Upper lobe of left lung (tissue), 4 donors: ENCODE data around the gene GOLGA6D.

ENCODE experiments used
- EP300 ChIP-seq, 4 donors: sonication (generic); formaldehyde crosslinking; IDR thresholded peaks; one replicate each; pipeline ENCODE4 v1.5.1; 2017; ENCODE audit warnings: antibody characterized with exemption in 4 of 4, control low read depth in 2 of 4
- POLR2A ChIP-seq, 4 donors: fragments of 450-650 bp; IDR thresholded peaks; one replicate each; pipeline ENCODE4 v1.5.1; 2016 to 2017; ENCODE audit warnings: antibody characterized with exemption in 4 of 4, mild to moderate bottlenecking in 2 of 4
- POLR2AphosphoS5 ChIP-seq, 2 donors: sonication (generic); formaldehyde crosslinking; IDR thresholded peaks; one replicate each; pipeline ENCODE4 v1.5.1; 2017; ENCODE audit warnings: antibody characterized with exemption in 2 of 2
- TF ChIP-seq, protein P1 (sequence below), 6 experiments: fragments of 450-650 bp in 4 of 6; fragments of 200-600 bp in 2 of 6; sonication (generic) in 2 of 6; IDR thresholded peaks; one replicate each; pipeline ENCODE4 v1.5.1; 2016 to 2019; ENCODE audit warnings: antibody characterized with exemption in 6 of 6

DNA sequence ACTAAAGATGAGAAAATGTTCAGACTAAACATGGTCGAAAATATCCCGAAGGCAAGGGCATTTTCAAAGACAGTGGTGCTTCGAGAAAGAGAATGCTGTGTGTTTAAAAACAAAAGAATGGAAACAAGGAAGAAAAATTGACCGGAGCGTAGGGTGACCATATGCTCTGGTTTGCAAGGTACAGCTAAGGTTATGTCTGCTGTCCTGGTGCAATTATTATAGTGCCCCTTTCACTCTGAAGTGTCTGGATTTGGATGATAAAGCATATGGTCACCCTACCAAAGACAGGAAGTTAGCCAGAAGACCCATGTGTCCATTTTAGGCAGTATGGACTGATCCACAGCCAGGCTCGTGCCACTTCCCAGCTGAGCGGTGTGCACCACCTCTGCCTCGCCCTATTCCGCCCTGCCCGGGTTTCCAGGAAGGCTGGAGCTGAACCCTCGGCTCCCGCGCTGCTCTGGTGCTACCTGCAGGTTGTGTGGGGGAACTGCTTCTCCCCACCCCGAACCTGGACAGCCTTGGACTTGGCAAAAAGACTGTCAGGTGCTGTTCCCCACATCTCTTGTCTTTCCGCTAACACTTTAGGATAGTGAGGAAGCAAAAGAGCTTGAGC is 25.2 kb downstream of the GOLGA6D start:
- TF ChIP-seq, protein P1, sequence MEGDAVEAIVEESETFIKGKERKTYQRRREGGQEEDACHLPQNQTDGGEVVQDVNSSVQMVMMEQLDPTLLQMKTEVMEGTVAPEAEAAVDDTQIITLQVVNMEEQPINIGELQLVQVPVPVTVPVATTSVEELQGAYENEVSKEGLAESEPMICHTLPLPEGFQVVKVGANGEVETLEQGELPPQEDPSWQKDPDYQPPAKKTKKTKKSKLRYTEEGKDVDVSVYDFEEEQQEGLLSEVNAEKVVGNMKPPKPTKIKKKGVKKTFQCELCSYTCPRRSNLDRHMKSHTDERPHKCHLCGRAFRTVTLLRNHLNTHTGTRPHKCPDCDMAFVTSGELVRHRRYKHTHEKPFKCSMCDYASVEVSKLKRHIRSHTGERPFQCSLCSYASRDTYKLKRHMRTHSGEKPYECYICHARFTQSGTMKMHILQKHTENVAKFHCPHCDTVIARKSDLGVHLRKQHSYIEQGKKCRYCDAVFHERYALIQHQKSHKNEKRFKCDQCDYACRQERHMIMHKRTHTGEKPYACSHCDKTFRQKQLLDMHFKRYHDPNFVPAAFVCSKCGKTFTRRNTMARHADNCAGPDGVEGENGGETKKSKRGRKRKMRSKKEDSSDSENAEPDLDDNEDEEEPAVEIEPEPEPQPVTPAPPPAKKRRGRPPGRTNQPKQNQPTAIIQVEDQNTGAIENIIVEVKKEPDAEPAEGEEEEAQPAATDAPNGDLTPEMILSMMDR (IDR thresholded peaks at IDR 0.05) = peak in 5 of 6 experiments; percentile 13 to 48 (median 29)
- TF ChIP-seq EP300 (IDR thresholded peaks at IDR 0.05) (no peak), POLR2A (IDR thresholded peaks at IDR 0.05) (no peak), POLR2AphosphoS5 (IDR thresholded peaks at IDR 0.05) (no peak)
